ENCODE results near the gene HRH2. TPM values are rescaled to one million over a fixed set of nuclear protein-coding genes. Genes with fewer than 3 reads are reported as not detected.

HRH2 gene
- total and polyA plus RNA-seq, 2 donors (not counting 1 experiment from before 2014, with no cell fraction given), result 0.03 TPM; not detected in 1

DNA sequence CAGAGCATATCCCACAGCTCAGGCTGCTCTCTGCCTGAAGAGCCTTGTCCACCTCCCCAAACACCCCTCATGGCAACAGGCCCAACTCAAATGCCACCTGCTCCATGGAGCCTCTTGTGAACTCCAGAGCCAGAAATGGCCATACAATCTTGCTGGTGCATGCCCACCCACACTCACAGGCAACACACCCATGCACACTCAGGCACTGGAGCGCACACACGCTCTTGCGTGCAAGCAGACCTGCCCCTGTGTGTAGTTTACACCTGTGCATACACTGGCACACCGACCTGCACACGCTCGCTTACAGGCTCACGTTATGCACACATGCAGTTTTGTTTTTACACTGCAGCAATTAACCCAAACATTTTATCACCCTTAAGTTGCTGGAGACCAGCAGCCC lies 40.0 kb downstream of the HRH2 start:
- no peaks in the 10 kb centered on the region for H4K20me1 ChIP-seq (ENCODE audit: control insufficient read depth, extremely low read depth, insufficient read depth, low read length)
- DNase-seq (ENCODE audit: low read depth in 2 of 2), result no peak
- H2AFZ ChIP-seq (ENCODE audit: low read length), result no peak overlapping the region
- H3K27ac ChIP-seq (ENCODE audit: insufficient read depth, low read length), result no peak overlapping the region
- no peak for TF ChIP-seq EZH2 (IDR thresholded peaks at IDR 0.05; ENCODE audit: low read length, missing control alignments)
- TF ChIP-seq, protein P1, sequence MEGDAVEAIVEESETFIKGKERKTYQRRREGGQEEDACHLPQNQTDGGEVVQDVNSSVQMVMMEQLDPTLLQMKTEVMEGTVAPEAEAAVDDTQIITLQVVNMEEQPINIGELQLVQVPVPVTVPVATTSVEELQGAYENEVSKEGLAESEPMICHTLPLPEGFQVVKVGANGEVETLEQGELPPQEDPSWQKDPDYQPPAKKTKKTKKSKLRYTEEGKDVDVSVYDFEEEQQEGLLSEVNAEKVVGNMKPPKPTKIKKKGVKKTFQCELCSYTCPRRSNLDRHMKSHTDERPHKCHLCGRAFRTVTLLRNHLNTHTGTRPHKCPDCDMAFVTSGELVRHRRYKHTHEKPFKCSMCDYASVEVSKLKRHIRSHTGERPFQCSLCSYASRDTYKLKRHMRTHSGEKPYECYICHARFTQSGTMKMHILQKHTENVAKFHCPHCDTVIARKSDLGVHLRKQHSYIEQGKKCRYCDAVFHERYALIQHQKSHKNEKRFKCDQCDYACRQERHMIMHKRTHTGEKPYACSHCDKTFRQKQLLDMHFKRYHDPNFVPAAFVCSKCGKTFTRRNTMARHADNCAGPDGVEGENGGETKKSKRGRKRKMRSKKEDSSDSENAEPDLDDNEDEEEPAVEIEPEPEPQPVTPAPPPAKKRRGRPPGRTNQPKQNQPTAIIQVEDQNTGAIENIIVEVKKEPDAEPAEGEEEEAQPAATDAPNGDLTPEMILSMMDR (conservative IDR thresholded peaks at IDR 0.05 in 1 of 2, IDR thresholded peaks at IDR 0.05 in 1 of 2; ENCODE audit: low read depth in 1 of 2, low read length in 2 of 2), result no peak
- H3K36me3 ChIP-seq (ENCODE audit: control insufficient read depth, insufficient read depth, low read length), result no peaks in the 10 kb centered on the region
- no peaks in the 10 kb centered on the region for H3K9me3 ChIP-seq (ENCODE audit: control insufficient read depth, insufficient read depth, low read depth, low read length)
- no peaks in the 10 kb centered on the region for H3K4me1 ChIP-seq (ENCODE audit: control insufficient read depth, extremely low read depth, insufficient read depth, low read length)
- no peaks in the 10 kb centered on the region for H3K27me3 ChIP-seq (ENCODE audit: control insufficient read depth, insufficient read depth, low read length)
- H3K4me2 ChIP-seq (ENCODE audit: extremely low read depth, insufficient read depth, low read length), result no peak overlapping the region
- no peak overlapping the region for H3K9ac ChIP-seq (ENCODE audit: insufficient read depth, low read length)
- no peak overlapping the region for H3K4me3 ChIP-seq (replicated peaks in 1 of 4; ENCODE audit: control extremely low read depth in 1 of 4, insufficient read depth in 1 of 4, low read depth in 3 of 4, low read length in 4 of 4)
- H3K79me2 ChIP-seq (ENCODE audit: control insufficient read depth, insufficient read depth, low read length), result no peaks in the 10 kb centered on the region

DNA sequence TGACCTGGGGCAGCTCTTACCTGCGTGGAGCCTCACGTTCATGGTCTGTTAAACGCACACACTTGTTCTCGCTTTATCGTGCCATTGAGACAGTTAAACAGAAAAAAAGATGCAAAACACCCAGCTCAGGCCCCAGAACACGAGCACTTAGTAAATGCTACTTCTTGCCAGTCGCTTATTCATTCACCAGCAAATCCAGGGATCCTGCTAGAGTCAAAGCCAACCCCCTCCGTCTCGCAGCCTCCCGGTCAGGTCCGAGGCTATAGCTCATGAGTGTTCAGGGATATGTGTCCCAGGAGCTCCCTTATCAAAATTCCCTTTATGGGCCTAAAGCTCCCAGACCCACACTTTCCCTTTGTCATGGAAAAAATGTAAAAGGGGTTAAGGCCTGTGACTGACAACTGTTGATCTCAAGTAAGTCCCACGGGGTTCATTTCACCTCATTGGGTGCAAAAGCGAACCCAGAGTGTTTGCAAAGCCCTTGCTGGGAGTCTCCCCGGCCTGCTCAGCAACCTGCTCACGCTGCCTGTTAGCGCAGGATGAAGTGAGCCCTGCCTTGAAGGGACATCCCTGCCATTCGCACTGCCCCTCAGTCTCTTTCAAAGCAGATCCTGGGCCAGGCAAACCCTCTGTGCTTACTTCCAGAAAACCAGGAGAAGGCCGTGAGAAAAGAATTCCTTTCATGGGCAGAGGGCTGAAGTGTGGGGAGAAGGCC lies 40.7 kb downstream of the HRH2 start:
- H3K27ac ChIP-seq (ENCODE audit: insufficient read depth, low read length), result no peak overlapping the region
- no peaks in the 10 kb centered on the region for H4K20me1 ChIP-seq (ENCODE audit: control insufficient read depth, extremely low read depth, insufficient read depth, low read length)
- no peak overlapping the region for H3K9ac ChIP-seq (ENCODE audit: insufficient read depth, low read length)
- no peaks in the 10 kb centered on the region for H3K79me2 ChIP-seq (ENCODE audit: control insufficient read depth, insufficient read depth, low read length)
- H3K36me3 ChIP-seq (ENCODE audit: control insufficient read depth, insufficient read depth, low read length), result no peaks in the 10 kb centered on the region
- H3K27me3 ChIP-seq (ENCODE audit: control insufficient read depth, insufficient read depth, low read length), result no peaks in the 10 kb centered on the region
- no peak for DNase-seq (ENCODE audit: low read depth in 2 of 2)
- H3K4me1 ChIP-seq (ENCODE audit: control insufficient read depth, extremely low read depth, insufficient read depth, low read length), result no peaks in the 10 kb centered on the region
- no peak overlapping the region for H2AFZ ChIP-seq (ENCODE audit: low read length)
- H3K4me2 ChIP-seq (ENCODE audit: extremely low read depth, insufficient read depth, low read length), result no peak overlapping the region
- TF ChIP-seq EZH2 (IDR thresholded peaks at IDR 0.05; ENCODE audit: low read length, missing control alignments), result no peak
- TF ChIP-seq, protein P1 (conservative IDR thresholded peaks at IDR 0.05 in 1 of 2, IDR thresholded peaks at IDR 0.05 in 1 of 2; ENCODE audit: low read depth in 1 of 2, low read length in 2 of 2), result no peak
- H3K9me3 ChIP-seq (ENCODE audit: control insufficient read depth, insufficient read depth, low read depth, low read length), result no peaks in the 10 kb centered on the region
- H3K4me3 ChIP-seq (replicated peaks in 1 of 4; ENCODE audit: control extremely low read depth in 1 of 4, insufficient read depth in 1 of 4, low read depth in 3 of 4, low read length in 4 of 4), result no peak overlapping the region

DNA sequence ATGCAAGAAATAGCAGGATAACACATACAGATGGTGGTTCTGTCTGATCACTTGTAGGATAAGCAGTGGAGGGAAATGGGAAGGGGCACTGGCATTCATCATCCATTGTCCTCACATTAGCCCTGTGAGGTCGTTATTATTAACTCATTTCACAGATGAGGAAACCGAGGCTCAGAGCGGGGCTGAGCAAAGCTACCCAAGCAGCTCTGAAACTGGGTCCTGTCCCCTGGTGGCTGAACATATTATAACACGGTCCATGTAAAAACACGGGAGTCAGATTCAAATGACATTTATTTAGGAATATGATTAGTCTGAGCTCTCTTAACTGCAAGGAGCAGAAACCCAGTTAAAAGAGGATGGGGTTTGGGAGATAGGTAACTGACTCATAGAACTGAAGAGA lies 43.1 kb downstream of the HRH2 start:
- TF ChIP-seq EZH2 (IDR thresholded peaks at IDR 0.05; ENCODE audit: low read length, missing control alignments), result no peak
- TF ChIP-seq, protein P1 (conservative IDR thresholded peaks at IDR 0.05 in 1 of 2, IDR thresholded peaks at IDR 0.05 in 1 of 2; ENCODE audit: low read depth in 1 of 2, low read length in 2 of 2), result no peak
- no peak overlapping the region for H2AFZ ChIP-seq (ENCODE audit: low read length)
- H4K20me1 ChIP-seq (ENCODE audit: control insufficient read depth, extremely low read depth, insufficient read depth, low read length), result no peaks in the 10 kb centered on the region
- H3K27me3 ChIP-seq (ENCODE audit: control insufficient read depth, insufficient read depth, low read length), result no peaks in the 10 kb centered on the region
- no peak overlapping the region for H3K9ac ChIP-seq (ENCODE audit: insufficient read depth, low read length)
- no peak overlapping the region for H3K4me2 ChIP-seq (ENCODE audit: extremely low read depth, insufficient read depth, low read length)
- no peak overlapping the region for H3K27ac ChIP-seq (ENCODE audit: insufficient read depth, low read length)
- no peaks in the 10 kb centered on the region for H3K36me3 ChIP-seq (ENCODE audit: control insufficient read depth, insufficient read depth, low read length)
- no peaks in the 10 kb centered on the region for H3K4me1 ChIP-seq (ENCODE audit: control insufficient read depth, extremely low read depth, insufficient read depth, low read length)
- H3K9me3 ChIP-seq (ENCODE audit: control insufficient read depth, insufficient read depth, low read depth, low read length), result no peaks in the 10 kb centered on the region
- no peak overlapping the region for H3K4me3 ChIP-seq (replicated peaks in 1 of 4; ENCODE audit: control extremely low read depth in 1 of 4, insufficient read depth in 1 of 4, low read depth in 3 of 4, low read length in 4 of 4)
- no peak for DNase-seq (ENCODE audit: low read depth in 2 of 2)
- H3K79me2 ChIP-seq (ENCODE audit: control insufficient read depth, insufficient read depth, low read length), result no peaks in the 10 kb centered on the region

Data from fibroblast of lung (primary cell).